ENCODE measurements around the gene ARHGAP19.

The ARHGAP19 gene

GRCh38 chr10:97263971-97264370, 28.5 kb downstream of the ARHGAP19 start:
- Histone ChIP-seq H3K79me2 (peaks cover 6% of the 10 kb centered on the region), H3K9ac (no peak overlapping the region), H3K9me3 (ENCODE audit: control insufficient read depth, low read length) (no peaks in the 10 kb centered on the region), H3K27me3 (ENCODE audit: control insufficient read depth, insufficient read depth, low read length) (no peaks in the 10 kb centered on the region), H3K4me1 (no peaks in the 10 kb centered on the region), H3K27ac (no peak overlapping the region), H3K36me3 (ENCODE audit: control insufficient read depth, insufficient read depth, low read length) (no peaks in the 10 kb centered on the region), H3K4me2 (ENCODE audit: low read length) (no peak overlapping the region), H3K4me3 (ENCODE audit: low read depth, low read length) (no peak overlapping the region), H2AFZ (no peak overlapping the region)
- no peak for TF ChIP-seq CTCF (IDR thresholded peaks at IDR 0.05)

- no peaks in the 10 kb centered on the region for H3K4me1 ChIP-seq
- no peak overlapping the region for H3K9ac ChIP-seq
- no peak overlapping the region for H3K4me2 ChIP-seq (ENCODE audit: low read length)
- TF ChIP-seq CTCF (IDR thresholded peaks at IDR 0.05), result no peak
- no peak overlapping the region for H3K27ac ChIP-seq
- H2AFZ ChIP-seq, result no peak overlapping the region
- peaks cover 3% of the 10 kb centered on the region for H3K79me2 ChIP-seq
- H3K36me3 ChIP-seq (ENCODE audit: control insufficient read depth, insufficient read depth, low read length), result no peaks in the 10 kb centered on the region
- no peaks in the 10 kb centered on the region for H3K9me3 ChIP-seq (ENCODE audit: control insufficient read depth, low read length)
- no peak overlapping the region for H3K4me3 ChIP-seq (ENCODE audit: low read depth, low read length)
- H3K27me3 ChIP-seq (ENCODE audit: control insufficient read depth, insufficient read depth, low read length), result no peaks in the 10 kb centered on the region
Observed at GRCh38 chr10:97261656-97262055, 30.8 kb downstream of the ARHGAP19 start.

- Histone ChIP-seq H3K9ac (no peak overlapping the region), H3K79me2 (peaks cover 1% of the 10 kb centered on the region), H3K9me3 (ENCODE audit: control insufficient read depth, low read length) (no peaks in the 10 kb centered on the region), H3K36me3 (ENCODE audit: control insufficient read depth, insufficient read depth, low read length) (no peaks in the 10 kb centered on the region), H2AFZ (no peak overlapping the region), H3K27me3 (ENCODE audit: control insufficient read depth, insufficient read depth, low read length) (no peaks in the 10 kb centered on the region), H3K4me1 (no peaks in the 10 kb centered on the region), H3K27ac (no peak overlapping the region), H3K4me3 (ENCODE audit: low read depth, low read length) (no peak overlapping the region), H3K4me2 (ENCODE audit: low read length) (no peak overlapping the region)
- TF ChIP-seq CTCF (IDR thresholded peaks at IDR 0.05), result no peak
Observed at GRCh38 chr10:97261183-97261582, 31.3 kb downstream of the ARHGAP19 start.

- H3K27me3 ChIP-seq (ENCODE audit: control insufficient read depth, insufficient read depth, low read length), result no peaks in the 10 kb centered on the region
- H3K9ac ChIP-seq, result no peak overlapping the region
- no peak overlapping the region for H3K4me2 ChIP-seq (ENCODE audit: low read length)
- no peaks in the 10 kb centered on the region for H3K4me1 ChIP-seq
- no peak overlapping the region for H3K27ac ChIP-seq
- no peak for TF ChIP-seq CTCF (IDR thresholded peaks at IDR 0.05)
- H3K79me2 ChIP-seq, result no peaks in the 10 kb centered on the region
- no peak overlapping the region for H3K4me3 ChIP-seq (ENCODE audit: low read depth, low read length)
- no peaks in the 10 kb centered on the region for H3K9me3 ChIP-seq (ENCODE audit: control insufficient read depth, low read length)
- no peak overlapping the region for H2AFZ ChIP-seq
- no peaks in the 10 kb centered on the region for H3K36me3 ChIP-seq (ENCODE audit: control insufficient read depth, insufficient read depth, low read length)
Observed at GRCh38 chr10:97259119-97259518, 33.3 kb downstream of the ARHGAP19 start.

GRCh38 chr10:97256356-97256755, 36.1 kb downstream of the ARHGAP19 start:
- H3K27me3 ChIP-seq (ENCODE audit: control insufficient read depth, insufficient read depth, low read length), result no peaks in the 10 kb centered on the region
- no peak for TF ChIP-seq CTCF (IDR thresholded peaks at IDR 0.05)
- no peaks in the 10 kb centered on the region for H3K79me2 ChIP-seq
- no peaks in the 10 kb centered on the region for H3K36me3 ChIP-seq (ENCODE audit: control insufficient read depth, insufficient read depth, low read length)
- no peak overlapping the region for H3K4me3 ChIP-seq (ENCODE audit: low read depth, low read length)
- no peak overlapping the region for H3K4me2 ChIP-seq (ENCODE audit: low read length)
- no peak overlapping the region for H3K9ac ChIP-seq
- H2AFZ ChIP-seq, result no peak overlapping the region
- H3K27ac ChIP-seq, result peak overlapping the region; percentile 61
- H3K9me3 ChIP-seq (ENCODE audit: control insufficient read depth, low read length), result no peaks in the 10 kb centered on the region
- H3K4me1 ChIP-seq, result no peaks in the 10 kb centered on the region

Data from parathyroid adenoma (tissue), 2 donors.